PC-9 (cell line): ENCODE measurements around the gene TENM4.

Experiments
- CTCF ChIP-seq: fragments of 200-600 bp; sonication (generic); conservative IDR thresholded peaks from 2 replicates; pipeline ENCODE4 v1.6.1; 2017; ENCODE audit warnings: mixed run types, antibody characterized with exemption, mild to moderate bottlenecking, moderate library complexity
- EZH2 ChIP-seq: fragments of 200-600 bp; sonication (generic); IDR thresholded peaks from 2 replicates; pipeline ENCODE4 v1.8.0; 2017; ENCODE audit warnings: antibody characterized with exemption, low read depth

GRCh38 chr11:79147011-79147410 lies 293.8 kb downstream of the TENM4 start:
- TF ChIP-seq EZH2 (no peak), CTCF (no peak)
